MCF 10A (cell line): ENCODE results near the gene SERINC5. TPM values are rescaled to one million over a fixed set of nuclear protein-coding genes. Genes with fewer than 3 reads are reported as not detected.

ENCODE experiments used
- BruUV-seq: library from RNA; stranded (reverse); fragments of 400-500 nt; replicated peaks from 2 replicates; lab custom pipeline; 2021; lab: Mats Ljungman, UMichigan
- CTCF ChIA-PET: fragments of 300-600 bp; sonication (Branson Sonifier 250); formaldehyde crosslinking; extraction: SDS; loops from one replicate; lab custom pipeline; 2021; ENCODE audit warnings: antibody characterized with exemption, inconsistent platforms; lab: Yijun Ruan, JAX
- POLR2A ChIA-PET: fragments of 300-600, 350-650 bp; sonication (Branson Sonifier 250); formaldehyde crosslinking; extraction: SDS; loops from one replicate; lab custom pipeline; 2020; ENCODE audit warnings: antibody characterized with exemption, inconsistent platforms; lab: Yijun Ruan, JAX
- DNase-seq: peaks from one replicate; pipeline ENCODE4 v3.0.0-alpha.2; 2018; ENCODE audit not compliant: unreplicated experiment
- H3K27ac Mint-ChIP-seq: one replicate; pipeline ENCODE4 v1.8.0; 2022; ENCODE audit warnings: mild to moderate bottlenecking, low read depth, mixed read lengths; ENCODE audit not compliant: unreplicated experiment
- H3K27me3 Mint-ChIP-seq: one replicate; pipeline ENCODE4 v1.8.0; 2022; ENCODE audit warnings: mixed read lengths; ENCODE audit not compliant: insufficient read depth, unreplicated experiment
- H3K36me3 Mint-ChIP-seq: one replicate; pipeline ENCODE4 v1.8.0; 2022; ENCODE audit warnings: mild to moderate bottlenecking, moderate library complexity, mixed read lengths; ENCODE audit not compliant: insufficient read depth, unreplicated experiment
- H3K4me1 Mint-ChIP-seq: one replicate; pipeline ENCODE4 v1.8.0; 2022; ENCODE audit warnings: mixed read lengths; ENCODE audit not compliant: insufficient read depth, unreplicated experiment
- H3K4me3 Mint-ChIP-seq: one replicate; pipeline ENCODE4 v1.8.0; 2022; ENCODE audit warnings: mild to moderate bottlenecking, moderate library complexity, mixed read lengths; ENCODE audit not compliant: unreplicated experiment
- H3K9me3 Mint-ChIP-seq: one replicate; pipeline ENCODE4 v1.8.0; 2022; ENCODE audit warnings: mixed read lengths; ENCODE audit not compliant: unreplicated experiment
- intact Hi-C: fragments of 100-400 bp; cut with micrococcal nuclease; formaldehyde crosslinking; loops from 2 replicates; pipeline ENCODE4 v1.14.1; 2022
- total RNA-seq: library from RNA; stranded (reverse); gene quantifications from 2 replicates; pipeline ENCODE4 v1.2.3, GENCODE V29; 2022
- TF ChIP-seq, protein P1 (sequence below): fragments of 200-600 bp; IDR thresholded peaks from one replicate; pipeline ENCODE4 v1.8.0; 2022; ENCODE audit warnings: antibody characterized with exemption, mild to moderate bottlenecking; ENCODE audit not compliant: unreplicated experiment

The SERINC5 gene
- total RNA-seq, 1 experiment from 2014 or later, result 17.1 TPM

DNA sequence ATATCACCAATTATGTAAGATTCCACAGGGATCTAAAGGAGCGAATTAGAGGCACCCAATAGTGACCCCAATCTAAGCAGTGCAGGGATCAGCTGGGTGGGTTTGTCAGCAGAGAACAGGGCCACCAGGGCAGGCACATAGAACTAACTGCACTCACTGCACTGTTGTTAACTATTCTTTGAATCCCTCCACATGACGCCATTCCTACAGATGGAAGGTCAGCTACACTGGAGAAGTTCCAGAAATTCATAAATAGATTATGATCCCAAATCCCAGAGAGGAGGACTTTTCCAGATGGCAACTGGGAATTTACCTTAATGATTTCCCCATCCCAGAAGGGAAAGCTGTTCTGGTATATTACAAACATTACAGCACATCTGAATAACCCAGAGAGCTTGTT, 136.5 kb downstream of the SERINC5 start:
- TF ChIP-seq, protein P1, sequence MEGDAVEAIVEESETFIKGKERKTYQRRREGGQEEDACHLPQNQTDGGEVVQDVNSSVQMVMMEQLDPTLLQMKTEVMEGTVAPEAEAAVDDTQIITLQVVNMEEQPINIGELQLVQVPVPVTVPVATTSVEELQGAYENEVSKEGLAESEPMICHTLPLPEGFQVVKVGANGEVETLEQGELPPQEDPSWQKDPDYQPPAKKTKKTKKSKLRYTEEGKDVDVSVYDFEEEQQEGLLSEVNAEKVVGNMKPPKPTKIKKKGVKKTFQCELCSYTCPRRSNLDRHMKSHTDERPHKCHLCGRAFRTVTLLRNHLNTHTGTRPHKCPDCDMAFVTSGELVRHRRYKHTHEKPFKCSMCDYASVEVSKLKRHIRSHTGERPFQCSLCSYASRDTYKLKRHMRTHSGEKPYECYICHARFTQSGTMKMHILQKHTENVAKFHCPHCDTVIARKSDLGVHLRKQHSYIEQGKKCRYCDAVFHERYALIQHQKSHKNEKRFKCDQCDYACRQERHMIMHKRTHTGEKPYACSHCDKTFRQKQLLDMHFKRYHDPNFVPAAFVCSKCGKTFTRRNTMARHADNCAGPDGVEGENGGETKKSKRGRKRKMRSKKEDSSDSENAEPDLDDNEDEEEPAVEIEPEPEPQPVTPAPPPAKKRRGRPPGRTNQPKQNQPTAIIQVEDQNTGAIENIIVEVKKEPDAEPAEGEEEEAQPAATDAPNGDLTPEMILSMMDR, result no peak
- no peak for DNase-seq
- no TSS peak for BruUV-seq
- intact Hi-C loops, result no loop called here
- Mint-ChIP-seq H3K27me3 (no peaks in the 10 kb centered on the region), H3K27ac (no peak overlapping the region), H3K9me3 (no peaks in the 10 kb centered on the region), H3K4me1 (no peaks in the 10 kb centered on the region), H3K4me3 (no peak overlapping the region), H3K36me3 (no peaks in the 10 kb centered on the region)
- ChIA-PET CTCF (interaction anchor here (0.6 to 1.2 kb wide), 4 partner anchors 9 to 1897 kb away, joined by 3 read pairs; no protein-coding TSS in a partner anchor), POLR2A (interaction anchor here (0.6 to 1.2 kb wide), 3 partner anchors 9 to 206 kb away, joined by 3 read pairs; no protein-coding TSS in a partner anchor)

DNA sequence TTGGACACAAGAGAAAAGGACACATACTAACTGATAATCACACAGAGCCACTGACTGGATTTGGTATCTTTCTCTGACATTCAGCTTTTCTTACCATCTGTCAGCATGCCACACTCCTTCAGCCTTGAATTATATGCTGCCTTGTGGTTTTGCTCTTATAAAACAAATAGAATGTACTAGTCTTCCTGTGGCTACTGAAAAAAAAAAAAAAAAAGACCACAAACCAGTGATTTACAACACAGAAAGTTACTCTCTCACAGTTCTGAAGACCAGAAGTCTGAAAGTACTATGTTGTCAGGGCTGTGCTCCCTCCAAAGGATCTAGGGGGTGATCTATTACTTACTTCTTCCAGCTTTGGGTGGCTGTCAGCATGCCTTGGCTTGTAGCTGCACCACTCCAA, 138.4 kb downstream of the SERINC5 start:
- no peak overlapping the region for H3K4me3 Mint-ChIP-seq
- CTCF ChIA-PET, result no interaction called here
- no peak overlapping the region for H3K27ac Mint-ChIP-seq
- H3K36me3 Mint-ChIP-seq, result no peaks in the 10 kb centered on the region
- H3K4me1 Mint-ChIP-seq, result no peaks in the 10 kb centered on the region
- H3K9me3 Mint-ChIP-seq, result no peaks in the 10 kb centered on the region
- intact Hi-C loops, result no loop called here
- TF ChIP-seq, protein P1, result no peak
- no peak for DNase-seq
- POLR2A ChIA-PET, result interaction anchor here (0.5 kb wide), 1 partner anchor 17 kb away, joined by 3 read pairs; no protein-coding TSS in a partner anchor
- BruUV-seq, result no TSS peak
- H3K27me3 Mint-ChIP-seq, result no peaks in the 10 kb centered on the region

DNA sequence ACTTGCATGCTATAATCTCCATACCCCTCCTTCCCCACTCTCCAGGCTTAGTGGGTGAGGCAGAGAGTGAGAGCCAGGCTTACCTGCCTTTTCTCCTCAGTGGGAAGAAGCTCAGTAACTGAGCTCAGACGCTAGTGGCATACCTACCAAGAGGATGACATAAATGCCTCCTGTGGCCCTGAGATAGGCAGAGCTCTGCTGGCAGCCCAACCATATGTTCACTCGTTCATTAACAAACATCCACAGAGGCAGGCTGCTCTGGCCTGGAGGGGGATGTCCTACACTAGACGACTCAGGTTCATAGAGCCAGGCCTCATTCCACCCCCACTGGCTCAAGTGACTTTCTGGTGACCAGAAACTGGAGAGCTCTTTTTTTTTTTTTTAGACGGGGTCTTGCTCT, 139.4 kb downstream of the SERINC5 start:
- BruUV-seq, result no TSS peak
- Mint-ChIP-seq H3K4me3 (no peak overlapping the region), H3K27me3 (no peaks in the 10 kb centered on the region), H3K9me3 (no peaks in the 10 kb centered on the region), H3K4me1 (no peaks in the 10 kb centered on the region), H3K27ac (no peak overlapping the region), H3K36me3 (no peaks in the 10 kb centered on the region)
- CTCF ChIA-PET, result no interaction called here
- no peak for DNase-seq
- POLR2A ChIA-PET, result no interaction called here
- TF ChIP-seq, protein P1, result no peak
- intact Hi-C loops, result no loop called here

GRCh38 chr5:80116000-80116399, 139.8 kb downstream of the SERINC5 start:
- no peaks in the 10 kb centered on the region for H3K9me3 Mint-ChIP-seq
- H3K4me3 Mint-ChIP-seq, result no peak overlapping the region
- intact Hi-C loops, result no loop called here
- TF ChIP-seq, protein P1, result no peak
- DNase-seq, result no peak
- ChIA-PET POLR2A (no interaction called here), CTCF (no interaction called here)
- no peaks in the 10 kb centered on the region for H3K27me3 Mint-ChIP-seq
- no peaks in the 10 kb centered on the region for H3K36me3 Mint-ChIP-seq
- BruUV-seq, result no TSS peak
- H3K4me1 Mint-ChIP-seq, result no peaks in the 10 kb centered on the region
- no peak overlapping the region for H3K27ac Mint-ChIP-seq
